Keratinocyte (primary cell): ENCODE data around the gene ARHGEF16. TPM values are rescaled to one million over a fixed set of nuclear protein-coding genes. Genes with fewer than 3 reads are reported as not detected.

Experiments
- DNase-seq: peaks from one replicate; pipeline ENCODE4 v3.0.0-alpha.2; 2011; ENCODE audit warnings: low read depth, missing footprints, low spot score
- FAIRE-seq: peaks from 2 replicates; lab custom pipeline; 2011; peaks lifted over from hg19 to GRCh38; lab: Jason Lieb, UNC
- H2AFZ ChIP-seq: 2 replicates; pipeline ENCODE4 v1.6.0; 2012; ENCODE audit warnings: low read length, control low read depth, inconsistent platforms; ENCODE audit not compliant: control insufficient read depth
- H3K27ac ChIP-seq: 2 replicates; pipeline ENCODE4 v1.5.1; 2011; ENCODE audit warnings: low read length; ENCODE audit not compliant: control insufficient read depth, insufficient read depth
- H3K27me3 ChIP-seq: 3 replicates; pipeline ENCODE4 v1.6.0; 2011; ENCODE audit warnings: low read length; ENCODE audit not compliant: control insufficient read depth, insufficient read depth; ENCODE audit errors: extremely low read depth
- H3K36me3 ChIP-seq, 2 experiments: 2 replicates in 1 of 2; 3 replicates in 1 of 2; pipeline ENCODE4 v1.5.1; 2011; ENCODE audit warnings: low read length in 2 of 2, mild to moderate bottlenecking in 1 of 2; ENCODE audit not compliant: control insufficient read depth in 2 of 2, insufficient read depth in 2 of 2; ENCODE audit errors: extremely low read depth in 1 of 2
- H3K4me1 ChIP-seq: 3 replicates; pipeline ENCODE4 v1.5.1; 2011; ENCODE audit warnings: low read length; ENCODE audit not compliant: control insufficient read depth, insufficient read depth; ENCODE audit errors: extremely low read depth
- H3K4me2 ChIP-seq: 3 replicates; pipeline ENCODE4 v1.6.0; 2011; ENCODE audit warnings: low read depth, low read length; ENCODE audit not compliant: control insufficient read depth, insufficient read depth; ENCODE audit errors: extremely low read depth
- H3K4me3 ChIP-seq, 3 experiments: fragments of 200-600 bp in 1 of 3; sonication (generic) in 1 of 3; 2 replicates in 2 of 3; 3 replicates in 1 of 3; pipeline ENCODE4 v1.5.1; 2011 to 2016; ENCODE audit warnings: low read length in 3 of 3, mild to moderate bottlenecking in 3 of 3, control low read depth in 2 of 3, inconsistent platforms in 1 of 3, low read depth in 1 of 3, mixed read lengths in 1 of 3, mixed run types in 1 of 3, moderate library complexity in 1 of 3; ENCODE audit not compliant: control insufficient read depth in 2 of 3, insufficient read depth in 2 of 3; ENCODE audit errors: extremely low read depth in 1 of 3
- H3K79me2 ChIP-seq: 2 replicates; pipeline ENCODE4 v1.6.0; 2012; ENCODE audit warnings: low read length; ENCODE audit not compliant: control insufficient read depth, insufficient read depth
- H3K9ac ChIP-seq: 3 replicates; pipeline ENCODE4 v1.6.0; 2011; ENCODE audit warnings: low read length; ENCODE audit not compliant: control insufficient read depth, insufficient read depth; ENCODE audit errors: extremely low read depth
- H3K9me1 ChIP-seq: 3 replicates; pipeline ENCODE4 v1.6.0; 2011; ENCODE audit warnings: low read length; ENCODE audit not compliant: control insufficient read depth, insufficient read depth; ENCODE audit errors: extremely low read depth
- H3K9me3 ChIP-seq: 2 replicates; pipeline ENCODE4 v1.5.1; 2012; ENCODE audit warnings: low read depth, low read length; ENCODE audit not compliant: control insufficient read depth
- H4K20me1 ChIP-seq: 3 replicates; pipeline ENCODE4 v1.6.0; 2011; ENCODE audit warnings: low read length; ENCODE audit not compliant: control insufficient read depth, insufficient read depth; ENCODE audit errors: extremely low read depth
- EZH2 ChIP-seq: IDR thresholded peaks from one replicate; pipeline ENCODE4 v1.6.1; 2012; ENCODE audit warnings: inconsistent platforms, mild to moderate bottlenecking, low read length, moderate library complexity
- dilution Hi-C: fragments of 300-500 bp; cut with MboI; formaldehyde crosslinking; loops from one replicate; pipeline ENCODE4 v1.7.0; 2020; ENCODE audit warnings: low sequenced_read_pairs; ENCODE audit not compliant: extremely low pct_ligation_motif_present
- polyA plus RNA-seq, 5 experiments: library from polyadenylated mRNA; depleted of rRNA in 3 of 5; stranded (reverse) in 3 of 5; stranded (forward) in 1 of 5; unstranded in 1 of 5; fragments of >200 nt; gene quantifications; 1 replicate in 1 of 5; 2 replicates in 3 of 5; 3 replicates in 1 of 5; pipeline versions ENCODE4 v1.2.1 to v1.2.3, GENCODE V29; 2011 to 2012; ENCODE audit warnings: missing spikeins in 2 of 5, low read depth in 1 of 5, low replicate concordance in 1 of 5
- TF ChIP-seq, protein P1 (sequence below), 3 experiments: IDR thresholded peaks in 1 of 3; conservative IDR thresholded peaks in 1 of 3; optimal IDR thresholded peaks in 1 of 3; 2 replicates in 2 of 3; 3 replicates in 1 of 3; pipeline versions ENCODE3 to v1.5.1; 2011; ENCODE audit warnings: low read length in 3 of 3, mild to moderate bottlenecking in 3 of 3, moderate library complexity in 2 of 3, control low read depth in 1 of 3, inconsistent platforms in 1 of 3; ENCODE audit not compliant: insufficient read depth in 2 of 3; ENCODE audit errors: extremely low read depth in 1 of 3

The ARHGEF16 gene
- polyA plus RNA-seq, 1 donor (not counting 4 experiments of a cell fraction or from before 2014, with no cell fraction given): 6.2 TPM

DNA sequence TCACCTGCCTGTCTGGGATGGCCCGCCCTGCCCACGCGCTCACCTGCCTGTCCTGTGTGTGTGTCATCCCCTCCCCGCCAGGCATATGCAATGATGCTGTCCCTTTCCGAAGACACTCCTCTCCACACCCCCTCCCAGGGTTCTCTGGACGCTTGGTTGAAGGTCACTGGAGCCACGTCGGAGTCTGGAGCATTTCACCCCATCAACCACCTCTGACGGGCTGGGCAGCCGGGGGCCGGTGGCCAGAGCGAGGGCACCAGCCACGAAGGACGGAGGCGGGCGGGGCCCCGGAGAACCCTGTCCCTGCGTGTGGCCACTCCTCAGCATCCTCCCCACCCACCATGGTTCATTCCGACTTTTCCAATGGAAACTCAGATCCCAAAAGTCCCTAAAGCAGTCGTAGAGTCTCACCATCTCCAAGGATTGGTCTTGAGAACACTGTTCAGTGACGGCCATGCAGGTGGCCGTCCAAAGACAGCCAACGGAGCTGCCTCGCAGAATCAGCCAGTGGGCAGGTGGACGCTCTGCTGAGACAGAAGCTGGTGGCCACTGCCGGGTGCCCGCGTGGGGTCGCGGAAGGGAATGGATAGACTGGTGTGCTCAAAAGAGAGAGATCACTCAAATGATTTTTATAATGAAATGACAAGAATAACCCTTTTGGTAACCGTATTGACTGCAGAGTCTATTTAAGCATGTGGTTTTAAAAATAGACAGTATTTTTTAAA, 20.7 kb upstream of the ARHGEF16 start:
- Histone ChIP-seq H3K36me3 (no peaks in the 10 kb centered on the region), H3K9me3 (no peaks in the 10 kb centered on the region), H3K4me1 (no peaks in the 10 kb centered on the region), H3K79me2 (no peaks in the 10 kb centered on the region), H3K9me1 (no peaks in the 10 kb centered on the region), H3K9ac (no peak overlapping the region), H3K27me3 (no peaks in the 10 kb centered on the region), H3K4me3 (no peak overlapping the region), H3K4me2 (no peak overlapping the region), H2AFZ (no peak overlapping the region), H3K27ac (no peak overlapping the region), H4K20me1 (no peaks in the 10 kb centered on the region)
- FAIRE-seq (no peak), DNase-seq (no peak)
- TF ChIP-seq EZH2: no peak
- TF ChIP-seq, protein P1, sequence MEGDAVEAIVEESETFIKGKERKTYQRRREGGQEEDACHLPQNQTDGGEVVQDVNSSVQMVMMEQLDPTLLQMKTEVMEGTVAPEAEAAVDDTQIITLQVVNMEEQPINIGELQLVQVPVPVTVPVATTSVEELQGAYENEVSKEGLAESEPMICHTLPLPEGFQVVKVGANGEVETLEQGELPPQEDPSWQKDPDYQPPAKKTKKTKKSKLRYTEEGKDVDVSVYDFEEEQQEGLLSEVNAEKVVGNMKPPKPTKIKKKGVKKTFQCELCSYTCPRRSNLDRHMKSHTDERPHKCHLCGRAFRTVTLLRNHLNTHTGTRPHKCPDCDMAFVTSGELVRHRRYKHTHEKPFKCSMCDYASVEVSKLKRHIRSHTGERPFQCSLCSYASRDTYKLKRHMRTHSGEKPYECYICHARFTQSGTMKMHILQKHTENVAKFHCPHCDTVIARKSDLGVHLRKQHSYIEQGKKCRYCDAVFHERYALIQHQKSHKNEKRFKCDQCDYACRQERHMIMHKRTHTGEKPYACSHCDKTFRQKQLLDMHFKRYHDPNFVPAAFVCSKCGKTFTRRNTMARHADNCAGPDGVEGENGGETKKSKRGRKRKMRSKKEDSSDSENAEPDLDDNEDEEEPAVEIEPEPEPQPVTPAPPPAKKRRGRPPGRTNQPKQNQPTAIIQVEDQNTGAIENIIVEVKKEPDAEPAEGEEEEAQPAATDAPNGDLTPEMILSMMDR (optimal IDR thresholded peaks at IDR 0.05 in 1 of 3, IDR thresholded peaks at IDR 0.05 in 1 of 3, conservative IDR thresholded peaks at IDR 0.05 in 1 of 3; ENCODE audit: extremely low read depth in 1 of 3, insufficient read depth in 2 of 3, low read length in 3 of 3): no peak
- dilution Hi-C loops: no loop called here

GRCh38 chr1:3434406-3435110, 19.9 kb upstream of the ARHGEF16 start:
- Histone ChIP-seq H3K79me2 (no peaks in the 10 kb centered on the region), H3K4me3 (no peak overlapping the region), H3K36me3 (no peaks in the 10 kb centered on the region), H3K9me3 (no peaks in the 10 kb centered on the region), H3K4me2 (no peak overlapping the region), H4K20me1 (no peaks in the 10 kb centered on the region), H3K9ac (no peak overlapping the region), H2AFZ (no peak overlapping the region), H3K4me1 (no peaks in the 10 kb centered on the region), H3K27ac (no peak overlapping the region), H3K27me3 (no peaks in the 10 kb centered on the region), H3K9me1 (no peaks in the 10 kb centered on the region)
- dilution Hi-C loops: no loop called here
- FAIRE-seq (no peak), DNase-seq (no peak)
- TF ChIP-seq EZH2: no peak
- TF ChIP-seq, protein P1 (optimal IDR thresholded peaks at IDR 0.05 in 1 of 3, IDR thresholded peaks at IDR 0.05 in 1 of 3, conservative IDR thresholded peaks at IDR 0.05 in 1 of 3; ENCODE audit: extremely low read depth in 1 of 3, insufficient read depth in 2 of 3, low read length in 3 of 3): no peak
